ENCODE measurements around the gene AUNIP.

AUNIP gene

DNA sequence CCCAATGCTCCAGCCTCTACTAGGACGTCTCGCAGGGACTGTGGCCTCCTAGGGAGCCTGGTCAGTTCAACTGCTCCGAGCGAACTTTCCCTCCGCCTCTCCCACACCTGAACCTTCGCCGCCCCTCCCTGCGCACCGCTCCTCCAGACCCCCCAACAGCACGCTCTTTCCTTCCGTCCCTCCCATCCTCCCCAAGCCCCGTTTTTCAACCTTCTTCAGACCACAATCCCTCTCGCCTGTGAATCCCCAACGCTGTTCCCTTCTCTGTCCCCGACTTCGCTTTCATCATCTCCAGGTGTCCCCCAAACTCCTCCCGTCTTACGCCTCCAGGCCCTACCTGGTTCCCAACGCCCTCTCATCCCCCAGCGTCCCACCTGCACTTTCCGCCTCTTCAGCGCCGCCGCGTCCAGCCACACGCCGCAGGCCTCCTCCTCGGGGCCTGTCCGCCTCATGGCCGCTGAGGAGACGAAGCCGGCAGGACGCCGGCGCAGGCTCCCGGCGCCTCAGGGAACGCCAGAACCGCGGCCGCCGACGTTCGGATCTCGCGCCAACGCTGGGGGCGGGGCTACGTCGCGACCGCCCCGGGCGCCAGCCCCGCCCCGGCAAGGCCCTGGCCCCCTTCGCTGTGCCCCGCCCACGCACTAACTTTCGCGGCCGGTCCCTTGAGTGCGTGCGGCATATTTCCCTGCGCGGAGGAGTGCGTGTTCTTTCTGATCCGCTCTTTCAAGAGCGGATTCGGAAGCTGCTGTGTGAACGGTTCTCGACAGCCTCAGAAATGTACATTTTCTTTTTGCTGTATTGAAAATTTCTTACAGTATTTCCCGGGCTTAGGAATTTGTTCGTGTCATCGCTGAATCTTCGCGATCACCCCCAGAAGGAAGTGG, at the start of gene AUNIP:
TSS of gene AUNIP (minus strand) at position 552 of the 884 bp plus-strand sequence. CDS start at position 452, 100 bp downstream.
- DNase-seq: peak; percentile 93

GRCh38 chr1:25909040-25909439, 49.8 kb upstream of the AUNIP start:
- no peak for DNase-seq

GRCh38 chr1:25908161-25908560, 48.9 kb upstream of the AUNIP start:
- no peak for DNase-seq

- DNase-seq: no peak
Observed at GRCh38 chr1:25907601-25908000, 48.3 kb upstream of the AUNIP start.

GRCh38 chr1:25906644-25907300, 47.5 kb upstream of the AUNIP start:
- DNase-seq: no peak

DNA sequence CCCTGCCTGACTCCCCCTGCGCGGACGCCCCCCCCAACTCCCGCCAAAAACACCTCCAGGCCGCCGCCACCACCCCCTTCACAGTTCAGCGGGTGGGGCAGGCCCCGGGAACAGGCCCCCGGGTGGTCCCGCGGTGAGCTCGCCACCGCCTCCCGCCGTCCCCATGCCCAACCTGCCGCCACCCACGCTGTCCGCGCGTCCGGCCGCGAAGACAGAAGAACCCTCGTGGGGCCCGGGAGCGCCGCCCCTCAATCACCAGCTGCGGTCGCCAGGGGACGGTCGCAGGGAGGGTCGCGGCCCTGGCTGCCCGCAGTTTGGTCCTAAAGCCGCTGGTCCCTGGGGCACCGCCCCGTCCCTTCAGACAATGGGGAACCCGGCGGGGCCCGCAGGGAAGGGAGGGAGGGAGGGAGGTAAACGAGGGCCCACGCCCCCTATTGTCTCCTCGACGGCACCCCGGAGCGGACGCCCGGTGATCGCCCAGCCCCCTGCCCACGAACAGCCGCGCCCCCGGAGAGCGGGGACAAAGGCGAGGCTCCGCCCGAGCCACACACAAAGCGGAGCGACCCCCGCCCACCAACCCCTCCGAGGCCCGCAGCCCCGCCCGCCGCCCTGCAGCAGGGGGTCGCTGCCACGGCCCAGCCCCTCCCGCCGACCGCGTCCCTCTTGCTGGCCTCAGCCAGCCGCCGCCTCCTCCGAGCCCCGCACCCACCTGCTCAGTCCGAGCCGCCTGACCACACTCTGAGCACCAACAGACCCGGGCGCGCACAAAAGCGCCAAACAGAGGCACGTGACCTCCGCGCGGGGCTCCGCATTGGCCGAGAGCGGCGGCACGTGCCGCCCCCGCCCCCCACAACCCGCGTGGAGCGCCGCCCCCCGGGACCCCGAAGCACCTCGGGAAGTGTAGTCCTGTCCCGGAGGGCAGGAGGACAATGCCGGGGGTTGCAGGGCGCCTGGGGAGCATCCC, 46.7 kb upstream of the AUNIP start, which contains the start of gene STMN1:
TSS of gene STMN1 (minus strand) at position 740 of the 964 bp plus-strand sequence. CDS start 1,743 bp downstream, outside the sequence.
- DNase-seq: peak; percentile 91

- peak; percentile 84 for DNase-seq
Observed at GRCh38 chr1:25904943-25905679, 45.9 kb upstream of the AUNIP start.

GRCh38 chr1:25903986-25904385, 44.7 kb upstream of the AUNIP start:
- DNase-seq: no peak

- no peak for DNase-seq
Observed at GRCh38 chr1:25902462-25902861, 43.2 kb upstream of the AUNIP start.

- DNase-seq: no peak
Observed at GRCh38 chr1:25900219-25900618, 41.0 kb upstream of the AUNIP start.

- no peak for DNase-seq
Observed at GRCh38 chr1:25899792-25900191, 40.5 kb upstream of the AUNIP start.

DNA sequence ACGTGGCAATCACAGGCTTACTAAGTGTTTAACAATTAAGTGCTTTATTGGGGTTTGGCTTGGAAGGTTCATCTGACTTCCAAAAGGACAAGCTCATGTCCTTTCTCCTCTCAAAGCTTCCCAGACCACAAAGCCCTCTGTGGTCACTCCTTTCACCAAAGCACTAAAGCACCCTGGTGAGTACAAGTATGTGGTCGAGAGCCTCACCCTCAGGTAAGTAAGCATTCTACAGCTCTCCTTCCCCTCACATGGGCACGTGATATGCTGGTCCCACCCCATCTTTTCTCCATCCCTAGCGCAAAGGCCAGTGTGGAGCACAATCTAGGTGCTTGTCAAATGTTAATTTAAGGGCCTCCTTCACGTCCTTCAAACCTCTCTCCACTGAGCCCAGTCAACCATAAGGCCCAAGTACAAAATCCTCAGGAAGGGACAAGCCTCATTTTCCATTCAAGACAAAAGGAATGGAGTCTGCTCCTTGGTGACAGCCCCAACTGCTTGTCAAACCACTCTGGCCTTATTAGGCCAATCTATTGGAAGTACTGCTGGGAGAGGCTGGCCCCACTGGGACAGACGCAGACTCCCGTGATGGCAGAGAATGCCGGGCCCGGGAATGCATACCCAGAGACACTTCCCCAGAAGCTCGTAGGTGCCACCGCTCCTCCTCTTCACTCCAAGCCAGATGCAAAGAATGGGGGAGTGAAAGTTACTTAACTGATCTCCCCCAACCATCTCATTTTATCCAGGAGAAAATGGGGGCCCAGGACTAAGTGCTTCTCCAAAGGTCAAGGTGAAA, 39.2 kb upstream of the AUNIP start:
- DNase-seq: no peak

DNA sequence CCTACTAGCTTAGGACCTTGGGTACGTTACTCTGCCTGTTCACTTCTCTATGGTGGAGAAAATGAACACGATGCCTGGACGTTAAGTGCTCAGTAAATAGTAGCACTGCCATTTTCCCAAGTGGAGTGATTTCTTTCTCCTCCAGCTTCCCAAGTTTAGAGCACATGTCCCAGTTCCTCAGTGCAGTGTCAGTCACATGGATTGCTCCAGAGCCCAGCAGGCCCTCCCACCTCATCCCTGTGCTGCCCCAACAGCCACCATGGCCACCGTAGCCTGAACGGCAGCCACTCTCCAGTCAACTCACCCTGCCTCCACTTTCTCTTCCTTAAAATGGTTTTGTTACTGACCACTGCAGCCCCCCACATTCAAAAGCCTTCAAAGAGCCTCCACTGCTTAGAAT, 38.5 kb upstream of the AUNIP start:
- no peak for DNase-seq

GRCh38 chr1:25896266-25896665, 37.0 kb upstream of the AUNIP start:
- DNase-seq: no peak

DNA sequence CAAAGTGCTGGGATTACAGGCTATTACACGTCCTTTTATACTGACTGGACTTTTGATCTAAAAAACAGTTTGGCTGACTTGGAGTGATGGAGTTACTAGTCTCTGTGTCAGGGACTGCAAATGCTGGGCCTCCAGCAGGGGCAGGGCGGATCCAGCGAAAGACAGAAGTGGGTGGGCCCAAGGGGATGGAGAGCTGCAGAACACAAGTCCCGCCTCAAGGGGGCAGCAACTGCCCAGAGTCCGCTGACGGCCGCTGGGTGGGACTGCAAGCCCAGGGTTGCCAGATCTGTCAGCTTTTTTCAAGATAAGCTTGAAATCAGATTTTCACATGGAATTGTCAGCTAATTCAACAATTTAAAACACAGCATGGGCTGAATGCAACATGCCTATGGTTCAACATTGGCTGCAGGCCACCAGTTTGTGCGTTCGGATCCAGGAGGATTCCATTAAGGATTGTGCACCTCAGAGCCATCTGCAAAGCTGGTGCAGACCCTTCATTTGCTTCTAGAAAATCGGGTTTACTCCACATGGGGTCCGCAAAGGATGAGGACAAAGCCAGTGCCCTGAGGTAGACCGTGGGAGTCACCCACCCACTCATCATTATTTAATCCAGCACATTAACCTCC, 36.2 kb upstream of the AUNIP start:
- peak; percentile 84 for DNase-seq

GRCh38 chr1:25893116-25893515, 33.9 kb upstream of the AUNIP start:
- DNase-seq: no peak

GRCh38 chr1:25891606-25892005, 32.3 kb upstream of the AUNIP start:
- no peak for DNase-seq

DNA sequence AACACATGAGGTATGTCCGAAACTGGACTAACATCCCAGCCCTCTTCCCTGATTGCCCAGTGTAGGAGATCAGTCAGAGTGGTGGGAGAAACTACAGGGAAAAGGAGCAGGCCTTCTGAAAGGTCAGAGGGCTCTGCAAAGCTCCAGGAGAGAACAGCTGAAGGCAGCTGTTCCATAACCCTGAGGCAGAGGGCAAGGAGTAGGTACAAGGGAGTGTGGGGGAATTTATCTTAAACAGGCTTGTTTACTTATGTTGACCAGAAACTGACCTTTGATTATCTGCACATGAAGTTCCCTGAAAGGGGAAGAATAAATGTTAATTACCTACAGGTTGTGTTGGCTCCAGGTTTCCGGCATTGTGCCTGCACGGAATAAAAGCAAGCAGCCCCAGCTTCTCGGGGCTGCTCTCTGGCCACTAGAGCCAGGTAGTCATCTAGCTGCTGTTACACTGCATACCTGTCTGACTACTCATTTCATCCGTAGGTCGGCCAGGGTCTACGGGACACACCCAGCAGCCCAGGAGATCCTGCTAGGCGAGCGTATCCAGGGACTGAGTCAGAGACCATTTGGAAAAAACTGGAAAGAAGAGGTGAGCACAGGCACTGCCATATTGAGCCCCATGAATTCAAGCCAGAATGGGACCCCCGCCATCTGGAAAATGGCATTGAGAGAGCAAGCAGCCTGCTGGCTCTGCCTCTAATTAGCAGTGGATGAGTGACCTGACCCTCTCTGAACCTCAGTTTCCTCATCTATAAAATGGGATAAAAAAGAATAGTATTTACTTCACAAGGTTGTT, 31.2 kb upstream of the AUNIP start:
- DNase-seq: no peak

DNA sequence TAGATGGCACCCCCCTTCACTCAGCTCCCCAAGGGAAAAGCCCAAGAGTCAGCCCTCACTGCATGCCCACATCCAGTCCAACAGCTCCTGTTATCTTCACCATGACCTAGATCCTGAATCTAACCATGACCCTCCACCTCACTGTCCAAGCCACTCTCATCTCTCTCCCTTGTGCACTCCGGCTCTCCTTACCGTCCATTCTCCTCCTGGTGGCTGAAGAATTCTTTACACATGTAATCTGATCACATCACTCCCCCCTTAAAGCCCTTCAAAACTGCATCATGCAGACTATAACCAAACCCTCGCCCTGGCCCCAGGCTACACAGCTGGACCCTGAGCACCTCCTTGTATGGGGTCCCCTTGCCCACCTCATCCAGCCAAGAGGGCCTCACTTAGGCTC, 30.2 kb upstream of the AUNIP start:
- DNase-seq: no peak

DNA sequence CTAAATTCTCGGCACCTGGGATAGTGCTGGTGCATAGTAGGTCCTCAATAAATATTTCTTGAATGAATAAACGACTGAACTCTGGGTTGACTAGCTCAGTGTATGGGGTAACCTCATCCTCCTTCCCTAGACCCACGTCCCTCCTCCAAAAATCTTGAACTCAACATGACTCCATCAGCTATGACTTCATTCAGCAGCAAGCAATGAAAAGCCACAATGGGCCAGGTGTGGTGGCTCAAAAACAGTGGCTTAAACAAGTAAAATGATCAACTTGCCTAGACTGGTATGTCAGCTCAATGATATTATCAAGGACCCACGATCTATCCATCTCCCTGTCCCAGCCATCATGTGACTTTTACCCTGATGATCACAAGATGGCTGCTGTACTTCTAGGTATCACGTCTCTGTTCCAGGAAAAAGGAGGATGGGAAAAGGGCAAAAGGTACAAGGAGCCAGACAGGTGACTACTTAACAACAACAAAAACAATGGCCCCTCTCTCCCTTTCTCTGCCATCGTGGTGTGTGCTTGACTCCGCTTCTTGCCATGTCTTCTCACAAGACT, 29.2 kb upstream of the AUNIP start:
- DNase-seq: no peak

Measured in GDM1 (cell line).